ENCODE results near the gene CLCN7.

CLCN7 gene

GRCh38 chr16:1458336-1458976 lies 16.4 kb downstream of the CLCN7 start:
- Histone ChIP-seq H3K9ac (ENCODE audit: low read length) (no peak overlapping the region), H2AFZ (ENCODE audit: low read depth, low read length) (no peak overlapping the region), H3K4me2 (ENCODE audit: low read length) (no peak overlapping the region), H3K36me3 (replicated peaks; ENCODE audit: low read depth, low read length) (no peaks in the 10 kb centered on the region), H4K20me1 (ENCODE audit: insufficient read depth, low read length) (no peaks in the 10 kb centered on the region), H3K27me3 (ENCODE audit: low read depth, low read length) (no peaks in the 10 kb centered on the region), H3K27ac (ENCODE audit: low read length) (no peak overlapping the region), H3K79me2 (ENCODE audit: low read length) (no peaks in the 10 kb centered on the region), H3K4me3 (ENCODE audit: low read length) (no peak overlapping the region), H3K9me3 (ENCODE audit: insufficient read depth, low read length) (no peaks in the 10 kb centered on the region), H3K4me1 (ENCODE audit: low read length) (peaks cover 6% of the 10 kb centered on the region; the same call in 1 of the 2 replicates)
- no peak for TF ChIP-seq EZH2phosphoT487 (IDR thresholded peaks at IDR 0.05; ENCODE audit: low read depth)
- TF ChIP-seq, protein P1, sequence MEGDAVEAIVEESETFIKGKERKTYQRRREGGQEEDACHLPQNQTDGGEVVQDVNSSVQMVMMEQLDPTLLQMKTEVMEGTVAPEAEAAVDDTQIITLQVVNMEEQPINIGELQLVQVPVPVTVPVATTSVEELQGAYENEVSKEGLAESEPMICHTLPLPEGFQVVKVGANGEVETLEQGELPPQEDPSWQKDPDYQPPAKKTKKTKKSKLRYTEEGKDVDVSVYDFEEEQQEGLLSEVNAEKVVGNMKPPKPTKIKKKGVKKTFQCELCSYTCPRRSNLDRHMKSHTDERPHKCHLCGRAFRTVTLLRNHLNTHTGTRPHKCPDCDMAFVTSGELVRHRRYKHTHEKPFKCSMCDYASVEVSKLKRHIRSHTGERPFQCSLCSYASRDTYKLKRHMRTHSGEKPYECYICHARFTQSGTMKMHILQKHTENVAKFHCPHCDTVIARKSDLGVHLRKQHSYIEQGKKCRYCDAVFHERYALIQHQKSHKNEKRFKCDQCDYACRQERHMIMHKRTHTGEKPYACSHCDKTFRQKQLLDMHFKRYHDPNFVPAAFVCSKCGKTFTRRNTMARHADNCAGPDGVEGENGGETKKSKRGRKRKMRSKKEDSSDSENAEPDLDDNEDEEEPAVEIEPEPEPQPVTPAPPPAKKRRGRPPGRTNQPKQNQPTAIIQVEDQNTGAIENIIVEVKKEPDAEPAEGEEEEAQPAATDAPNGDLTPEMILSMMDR (IDR thresholded peaks at IDR 0.05; ENCODE audit: low read depth, low read length) = no peak

GRCh38 chr16:1457489-1458245 lies 17.2 kb downstream of the CLCN7 start:
- H3K27me3 ChIP-seq (ENCODE audit: low read depth, low read length) = no peaks in the 10 kb centered on the region
- H3K9ac ChIP-seq (ENCODE audit: low read length) = no peak overlapping the region
- TF ChIP-seq, protein P1 (IDR thresholded peaks at IDR 0.05; ENCODE audit: low read depth, low read length) = no peak
- no peak for TF ChIP-seq EZH2phosphoT487 (IDR thresholded peaks at IDR 0.05; ENCODE audit: low read depth)
- H3K9me3 ChIP-seq (ENCODE audit: insufficient read depth, low read length) = no peaks in the 10 kb centered on the region
- H2AFZ ChIP-seq (ENCODE audit: low read depth, low read length) = no peak overlapping the region
- H3K4me3 ChIP-seq (ENCODE audit: low read length) = no peak overlapping the region
- H3K27ac ChIP-seq (ENCODE audit: low read length) = no peak overlapping the region
- H3K4me1 ChIP-seq (ENCODE audit: low read length) = peaks cover 6% of the 10 kb centered on the region; the same call in 1 of the 2 replicates
- H3K36me3 ChIP-seq (replicated peaks; ENCODE audit: low read depth, low read length) = no peaks in the 10 kb centered on the region
- H3K4me2 ChIP-seq (ENCODE audit: low read length) = no peak overlapping the region
- H3K79me2 ChIP-seq (ENCODE audit: low read length) = no peaks in the 10 kb centered on the region
- no peaks in the 10 kb centered on the region for H4K20me1 ChIP-seq (ENCODE audit: insufficient read depth, low read length)

GRCh38 chr16:1456951-1457350 lies 17.9 kb downstream of the CLCN7 start:
- no peaks in the 10 kb centered on the region for H3K79me2 ChIP-seq (ENCODE audit: low read length)
- H3K4me3 ChIP-seq (ENCODE audit: low read length) = no peak overlapping the region
- TF ChIP-seq, protein P1 (IDR thresholded peaks at IDR 0.05; ENCODE audit: low read depth, low read length) = no peak
- TF ChIP-seq EZH2phosphoT487 (IDR thresholded peaks at IDR 0.05; ENCODE audit: low read depth) = no peak
- no peak overlapping the region for H3K4me2 ChIP-seq (ENCODE audit: low read length)
- H3K4me1 ChIP-seq (ENCODE audit: low read length) = peaks cover 6% of the 10 kb centered on the region; the same call in 1 of the 2 replicates
- H3K9me3 ChIP-seq (ENCODE audit: insufficient read depth, low read length) = no peaks in the 10 kb centered on the region
- H3K9ac ChIP-seq (ENCODE audit: low read length) = no peak overlapping the region
- H3K27me3 ChIP-seq (ENCODE audit: low read depth, low read length) = no peaks in the 10 kb centered on the region
- no peaks in the 10 kb centered on the region for H4K20me1 ChIP-seq (ENCODE audit: insufficient read depth, low read length)
- no peak overlapping the region for H2AFZ ChIP-seq (ENCODE audit: low read depth, low read length)
- no peaks in the 10 kb centered on the region for H3K36me3 ChIP-seq (replicated peaks; ENCODE audit: low read depth, low read length)
- no peak overlapping the region for H3K27ac ChIP-seq (ENCODE audit: low read length)

Data from OCI-LY3 (cell line).